HG03354 (cell line): ENCODE data around the gene SP9.
"Not testable (repeated sequence)": the region's sequence is repeated elsewhere in the genome, so short reads cannot be mapped to it uniquely, and the experiment has no call there.

ENCODE experiments used
- ATAC-seq: cut with Tn5 transposase; IDR thresholded peaks from one replicate; pipeline ENCODE4 v1.9.1; 2021; ENCODE audit warnings: mild to moderate bottlenecking; ENCODE audit not compliant: unreplicated experiment, poor library complexity, severe bottlenecking

The SP9 gene

GRCh38 chr2:174343623-174344455 lies 9.1 kb downstream of the SP9 start:
- no peak for ATAC-seq

GRCh38 chr2:174344716-174345461 lies 10.1 kb downstream of the SP9 start:
- ATAC-seq: no peak

GRCh38 chr2:174350018-174350417 lies 15.3 kb downstream of the SP9 start:
- no peak for ATAC-seq

- no peak for ATAC-seq
These were observed 15.9 kb downstream of the SP9 start for GRCh38 chr2:174350593-174351181.

GRCh38 chr2:174353004-174353403 lies 18.2 kb downstream of the SP9 start:
- ATAC-seq: no peak

- ATAC-seq: no peak
These were observed 21.6 kb downstream of the SP9 start for GRCh38 chr2:174356347-174356746.

- not testable (repeated sequence) for ATAC-seq
These were observed 24.9 kb downstream of the SP9 start for GRCh38 chr2:174359663-174360062.

- ATAC-seq: no peak
These were observed 28.2 kb downstream of the SP9 start for GRCh38 chr2:174362949-174363348.

- not testable (repeated sequence) for ATAC-seq
These were observed 28.9 kb downstream of the SP9 start for GRCh38 chr2:174363492-174364225.

GRCh38 chr2:174364628-174365027 lies 29.9 kb downstream of the SP9 start:
- no peak for ATAC-seq

- ATAC-seq: no peak
These were observed 30.8 kb downstream of the SP9 start for GRCh38 chr2:174365571-174365970.

- no peak for ATAC-seq
These were observed 33.9 kb downstream of the SP9 start for GRCh38 chr2:174368691-174369090.

GRCh38 chr2:174376967-174377366 lies 42.2 kb downstream of the SP9 start:
- ATAC-seq: no peak

GRCh38 chr2:174383796-174384195 lies 49.0 kb downstream of the SP9 start:
- no peak for ATAC-seq

GRCh38 chr2:174385201-174385600 lies 50.4 kb downstream of the SP9 start:
- ATAC-seq: no peak
